DMS153 treated with DMSO at 0.1 percent for 48 hours (cell line): ENCODE measurements around the gene FNDC3A.

Source experiments
- DNase-seq: peaks from one replicate; lab custom pipeline; 2025; ENCODE audit not compliant: unreplicated experiment; lab: John Stamatoyannopoulos, UW

The FNDC3A gene

GRCh38 chr13:48975856-48976575 is at the start of gene FNDC3A:
Gene FNDC3A, plus strand, starts transcription at chr13:48975912. Its CDS starts 30,279 bp downstream, at chr13:49006191.
- peak; percentile 62 for DNase-seq

DNA sequence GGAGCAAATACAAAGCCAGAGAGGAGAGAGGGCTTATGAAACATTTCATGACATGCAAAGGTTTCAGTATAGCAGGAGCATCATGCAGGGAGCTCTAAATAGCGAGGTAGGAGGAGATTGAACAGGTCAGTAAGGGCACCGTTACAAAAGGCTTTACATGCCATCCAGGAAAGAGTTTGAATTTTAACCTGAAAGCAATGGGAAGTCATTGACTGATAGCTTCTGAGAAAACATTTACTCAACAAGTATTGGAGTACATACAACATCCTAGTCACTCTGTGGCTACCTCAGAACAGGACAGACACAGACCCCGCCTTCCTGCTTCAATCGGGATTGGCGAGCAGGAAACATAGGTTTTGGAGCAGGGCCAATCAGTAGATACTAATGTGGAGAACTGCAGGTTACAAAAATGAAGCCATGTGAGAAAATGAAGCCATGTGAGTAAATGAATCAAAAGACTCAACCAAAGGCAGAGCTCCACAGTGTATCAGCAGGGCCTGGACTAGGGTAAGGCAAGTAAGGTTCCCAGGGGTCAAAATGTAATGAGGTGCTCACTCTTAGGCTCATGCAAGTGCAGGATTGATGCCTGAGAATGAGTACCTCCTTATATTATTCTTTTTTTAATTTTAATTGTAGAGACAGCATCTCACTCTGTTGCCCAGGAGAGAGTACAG is 46.8 kb upstream of the FNDC3A start:
- no peak for DNase-seq

DNA sequence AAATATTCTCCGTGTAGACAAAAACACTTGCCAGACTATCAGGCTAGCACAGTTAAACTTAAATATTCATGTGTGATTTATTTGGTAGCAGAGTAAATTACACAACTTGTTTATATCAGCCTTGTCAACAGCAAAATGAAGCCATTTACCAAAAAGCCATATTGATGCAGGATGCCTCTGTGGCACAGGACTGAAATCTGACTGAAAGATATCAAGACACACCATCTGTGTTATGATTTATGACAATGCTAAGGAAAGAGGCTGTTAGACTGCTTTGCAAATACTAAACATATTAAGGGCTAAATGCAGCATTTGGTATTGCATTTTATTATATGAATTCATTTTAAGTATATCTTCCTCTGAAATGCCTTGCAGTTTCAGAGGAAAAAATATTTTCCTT is 44.8 kb upstream of the FNDC3A start:
- no peak for DNase-seq

DNA sequence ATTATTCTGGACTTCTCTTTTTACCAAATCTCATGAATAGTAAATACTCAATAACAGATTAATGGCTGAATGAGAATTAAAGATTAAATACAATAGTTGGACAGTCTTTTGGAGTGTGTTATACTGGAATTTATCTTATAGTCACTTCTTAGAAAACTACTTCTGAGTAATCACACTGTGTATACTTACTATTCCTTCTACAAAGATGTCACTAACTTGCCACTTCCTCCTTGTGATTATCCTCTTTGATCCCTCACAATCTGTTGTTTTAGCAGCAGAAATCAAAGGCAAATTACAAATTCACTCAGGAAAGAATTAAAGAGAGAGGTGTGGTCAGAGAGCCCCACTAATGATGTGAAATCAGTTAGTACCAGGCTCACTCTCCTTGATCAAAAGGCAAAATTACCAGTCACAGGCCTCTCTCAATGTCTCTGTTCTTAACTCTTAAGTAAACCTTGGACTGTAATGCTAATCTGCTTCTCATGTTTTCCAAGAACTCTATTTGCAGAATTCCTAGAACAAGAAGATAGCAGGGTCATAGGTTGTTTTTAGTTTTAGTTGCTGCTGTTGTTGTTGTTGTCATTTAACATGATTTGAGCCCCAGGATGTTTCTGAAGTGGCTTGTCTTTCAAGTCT is 37.3 kb upstream of the FNDC3A start:
- no peak for DNase-seq

- DNase-seq: no peak
Measured at GRCh38 chr13:48939728-48940127, 36.0 kb upstream of the FNDC3A start.

GRCh38 chr13:48942131-48942530 is 33.6 kb upstream of the FNDC3A start:
- no peak for DNase-seq

DNA sequence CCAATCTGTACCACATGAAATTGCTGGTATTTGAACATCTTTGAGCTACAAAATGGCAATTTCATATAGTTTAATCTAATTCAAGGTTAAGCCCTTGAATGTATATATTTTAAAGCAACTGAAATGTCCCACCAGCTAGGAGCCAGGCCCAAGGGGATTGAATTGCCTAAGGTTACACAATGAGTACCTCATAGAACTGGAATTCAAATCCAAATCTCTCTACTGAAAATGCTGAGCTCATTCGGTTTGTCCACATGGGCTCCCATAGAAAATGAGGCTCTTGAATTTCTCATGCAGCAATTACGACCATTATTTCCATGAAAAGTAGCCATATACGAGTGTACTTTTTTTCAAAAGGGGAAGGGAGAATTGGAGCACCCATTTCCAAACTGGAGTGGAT is 31.5 kb upstream of the FNDC3A start:
- no peak for DNase-seq

DNA sequence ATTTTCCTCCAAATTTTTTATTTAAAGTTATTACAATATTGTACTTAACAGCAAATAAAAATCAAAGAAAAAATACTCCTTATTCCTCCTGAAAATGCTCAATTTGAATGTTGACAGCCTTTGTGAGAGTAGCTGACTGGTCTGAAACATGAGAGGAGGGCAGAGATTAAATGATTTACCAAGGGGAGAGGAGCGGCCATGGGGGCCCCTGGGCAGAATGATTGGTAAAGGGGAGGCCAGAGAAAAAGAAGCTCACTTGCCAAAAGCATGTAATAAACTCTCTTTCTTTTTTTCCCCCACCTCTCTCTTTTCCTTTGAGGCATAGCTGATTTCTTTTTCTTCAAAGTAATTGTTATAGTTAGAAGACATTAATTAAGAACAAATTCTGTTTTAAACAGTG is 30.1 kb upstream of the FNDC3A start:
- DNase-seq: no peak

GRCh38 chr13:48946163-48946562 is 29.5 kb upstream of the FNDC3A start:
- no peak for DNase-seq

DNA sequence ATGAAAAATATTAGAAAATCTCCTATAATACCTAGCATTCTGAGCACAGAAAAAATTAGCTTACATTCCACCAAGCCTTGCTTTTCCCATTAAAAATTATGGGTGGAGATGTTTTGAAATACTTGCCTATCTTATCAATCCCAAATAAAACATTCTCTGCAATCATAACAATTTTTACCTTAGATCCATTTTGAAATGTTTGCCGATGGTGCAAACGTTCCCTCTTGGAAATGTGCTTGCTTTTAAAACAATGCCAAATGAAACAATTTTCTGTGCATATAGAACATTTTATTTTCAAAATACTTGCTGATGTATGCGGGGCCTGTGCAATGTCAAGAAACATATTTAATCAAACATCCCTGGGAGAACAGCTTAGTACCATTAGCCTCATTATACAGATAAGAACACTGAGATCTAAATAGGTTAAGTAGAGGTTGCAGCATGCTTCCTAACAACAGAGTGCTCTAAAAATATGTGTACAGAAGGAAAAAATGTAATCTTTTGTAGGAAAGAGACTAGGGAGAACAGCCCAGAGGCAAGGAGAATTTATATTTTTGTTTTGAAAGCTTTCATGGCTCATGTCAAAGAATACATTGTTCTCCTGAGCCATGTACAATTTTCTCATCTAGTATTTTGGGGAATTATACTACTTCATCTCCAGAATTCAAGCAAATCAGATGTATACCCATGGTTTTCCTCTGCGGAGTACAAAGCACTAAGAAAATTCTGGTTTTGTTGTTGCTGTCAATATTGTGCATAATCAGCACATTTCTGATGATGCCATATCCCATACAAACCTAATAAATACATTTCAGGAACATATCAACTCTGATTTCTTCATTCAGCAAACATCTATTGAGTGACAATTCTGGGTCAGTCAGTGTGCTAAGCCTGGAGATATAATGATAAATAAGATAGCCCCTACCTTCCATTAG is 25.9 kb upstream of the FNDC3A start:
- no peak for DNase-seq

DNA sequence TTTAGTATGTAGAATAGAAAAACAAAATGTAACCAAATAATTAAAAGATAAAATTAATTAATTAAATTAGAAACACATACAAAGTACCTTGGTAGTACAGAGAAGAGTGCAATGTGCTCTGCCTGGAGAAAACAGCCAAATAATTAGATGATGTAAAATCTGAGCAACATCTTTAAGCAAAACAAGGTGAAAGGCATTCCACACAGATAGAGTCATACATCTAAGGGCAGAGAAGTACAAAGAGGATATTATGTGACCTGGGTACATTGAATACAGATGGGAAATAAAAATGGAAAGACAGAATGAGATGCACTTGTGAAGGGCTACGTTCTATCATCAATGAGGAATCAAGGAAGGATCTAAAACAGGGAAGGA is 25.2 kb upstream of the FNDC3A start:
- no peak for DNase-seq

DNA sequence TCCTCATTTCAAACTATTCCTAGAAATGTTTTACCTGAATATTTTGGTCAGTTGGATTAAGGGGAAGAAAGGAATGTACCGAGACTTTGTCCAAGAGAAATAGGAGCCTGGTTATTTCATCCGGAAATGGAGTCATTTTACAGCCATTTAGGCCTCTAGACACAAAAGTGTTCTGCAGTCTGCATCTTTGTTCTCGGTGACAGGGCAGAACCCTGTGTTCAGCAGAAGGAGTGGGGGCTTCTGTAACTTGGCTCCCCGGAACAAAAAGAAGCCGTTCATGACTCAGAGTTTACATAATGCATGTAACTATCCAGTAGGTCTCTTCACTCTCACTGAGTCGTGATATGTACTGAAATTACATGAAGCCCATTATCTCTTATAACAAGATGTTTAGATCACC is 21.6 kb upstream of the FNDC3A start:
- DNase-seq: no peak

DNA sequence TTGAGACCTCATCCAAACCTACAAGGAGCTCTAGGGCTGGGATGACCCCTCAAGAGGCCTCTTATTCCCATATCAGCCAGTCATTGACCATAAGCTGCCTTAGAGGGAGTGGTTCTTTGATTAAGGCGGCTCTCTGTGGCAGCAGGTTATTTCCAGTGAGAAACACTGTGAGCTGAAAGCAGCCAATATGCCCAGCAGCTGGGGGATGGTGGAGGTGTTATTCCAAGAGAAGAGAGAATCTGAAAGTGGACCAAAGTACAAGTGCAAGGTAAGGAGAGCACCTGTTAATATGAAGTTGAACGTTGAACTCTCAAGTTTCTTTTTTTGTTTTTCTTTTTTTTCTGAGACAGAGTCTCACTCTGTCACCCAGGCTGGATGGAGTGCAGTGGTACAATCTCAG is 20.2 kb upstream of the FNDC3A start:
- no peak for DNase-seq

DNA sequence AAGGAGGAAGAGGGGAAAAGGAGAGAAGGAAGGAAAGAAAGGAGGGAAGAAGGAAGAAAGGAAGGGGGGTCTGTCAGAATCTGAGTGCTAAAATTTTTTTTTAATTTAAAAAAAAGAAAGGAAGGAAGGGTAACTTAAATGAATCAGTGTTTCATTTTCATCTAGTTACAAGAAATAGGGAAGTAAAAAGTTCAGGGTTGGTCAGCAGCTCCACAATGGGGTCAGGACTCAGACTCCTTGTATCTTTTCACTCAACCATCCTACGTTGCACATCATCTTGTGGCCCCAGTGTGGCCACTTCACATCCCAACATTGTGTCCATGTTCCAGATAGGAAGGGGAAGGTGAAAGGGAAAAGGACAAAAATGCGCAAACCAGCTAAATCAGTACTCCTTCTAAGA is 14.3 kb upstream of the FNDC3A start:
- DNase-seq: no peak

DNA sequence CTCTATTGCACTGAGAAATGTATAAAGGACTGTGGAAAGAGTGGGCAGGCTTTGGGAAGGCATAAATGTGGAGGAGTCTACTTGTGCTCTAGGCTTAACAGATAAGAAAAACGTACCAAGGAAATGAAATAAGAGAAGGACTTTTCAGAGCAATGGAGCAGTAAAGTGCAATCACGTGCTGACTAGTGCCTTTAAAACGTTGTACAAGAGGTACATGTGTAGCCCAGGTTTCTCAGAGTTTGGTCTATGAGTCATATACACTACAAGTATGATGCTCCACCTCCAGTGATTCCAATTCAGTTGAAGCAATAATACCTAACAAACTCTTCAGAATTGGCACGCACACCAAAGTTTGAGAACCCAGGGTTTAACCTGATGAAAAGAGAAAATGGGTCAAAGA is 13.4 kb upstream of the FNDC3A start:
- no peak for DNase-seq

DNA sequence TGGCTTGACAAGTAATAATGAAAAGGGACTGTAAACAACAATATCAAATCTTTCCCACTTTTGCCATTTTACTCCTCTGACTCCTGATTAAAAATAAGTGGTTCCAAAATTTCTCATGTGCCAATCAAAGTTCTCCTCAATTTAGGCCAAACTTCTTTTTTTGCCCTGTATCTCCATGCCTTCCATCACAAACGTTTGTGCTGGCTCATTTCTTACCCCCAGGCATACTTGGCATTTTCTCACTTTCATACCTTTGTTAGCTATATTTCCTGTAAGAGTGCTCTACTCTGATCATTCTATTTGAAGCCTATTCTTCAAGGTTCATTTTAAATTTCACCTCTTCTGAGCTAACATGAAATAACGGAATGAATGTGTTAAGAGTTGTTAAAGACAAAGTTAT is 10.0 kb upstream of the FNDC3A start:
- no peak for DNase-seq

GRCh38 chr13:48969685-48970084 is 6.0 kb upstream of the FNDC3A start:
- DNase-seq: no peak

DNA sequence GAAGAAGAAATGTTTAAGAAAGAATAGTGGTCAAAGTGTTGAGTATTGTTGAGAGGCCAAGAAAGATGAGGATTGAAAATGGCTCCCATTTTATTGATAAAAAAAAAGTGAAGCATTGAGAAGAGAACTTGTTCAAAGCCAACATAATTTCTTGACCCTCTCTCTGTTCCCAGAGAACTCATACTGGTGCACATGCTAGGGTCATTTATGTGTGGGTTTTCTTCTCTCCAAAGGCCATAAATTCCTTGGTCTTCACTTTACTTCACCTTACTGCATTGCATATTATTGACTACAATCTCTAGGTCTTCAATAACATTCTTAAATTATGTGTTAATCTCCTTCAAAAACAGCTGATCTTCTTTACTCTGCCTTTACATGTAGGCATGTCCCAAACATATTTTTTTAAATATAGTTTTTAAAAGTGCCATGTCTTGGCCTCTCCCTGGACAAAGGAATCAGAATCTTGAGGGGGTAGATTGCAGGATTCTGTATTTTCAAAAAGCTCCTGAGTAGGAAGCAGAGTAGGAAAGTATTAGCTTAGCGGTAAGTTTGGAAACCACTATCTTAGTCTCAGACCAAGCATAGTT is 1.8 kb upstream of the FNDC3A start:
- no peak for DNase-seq

DNA sequence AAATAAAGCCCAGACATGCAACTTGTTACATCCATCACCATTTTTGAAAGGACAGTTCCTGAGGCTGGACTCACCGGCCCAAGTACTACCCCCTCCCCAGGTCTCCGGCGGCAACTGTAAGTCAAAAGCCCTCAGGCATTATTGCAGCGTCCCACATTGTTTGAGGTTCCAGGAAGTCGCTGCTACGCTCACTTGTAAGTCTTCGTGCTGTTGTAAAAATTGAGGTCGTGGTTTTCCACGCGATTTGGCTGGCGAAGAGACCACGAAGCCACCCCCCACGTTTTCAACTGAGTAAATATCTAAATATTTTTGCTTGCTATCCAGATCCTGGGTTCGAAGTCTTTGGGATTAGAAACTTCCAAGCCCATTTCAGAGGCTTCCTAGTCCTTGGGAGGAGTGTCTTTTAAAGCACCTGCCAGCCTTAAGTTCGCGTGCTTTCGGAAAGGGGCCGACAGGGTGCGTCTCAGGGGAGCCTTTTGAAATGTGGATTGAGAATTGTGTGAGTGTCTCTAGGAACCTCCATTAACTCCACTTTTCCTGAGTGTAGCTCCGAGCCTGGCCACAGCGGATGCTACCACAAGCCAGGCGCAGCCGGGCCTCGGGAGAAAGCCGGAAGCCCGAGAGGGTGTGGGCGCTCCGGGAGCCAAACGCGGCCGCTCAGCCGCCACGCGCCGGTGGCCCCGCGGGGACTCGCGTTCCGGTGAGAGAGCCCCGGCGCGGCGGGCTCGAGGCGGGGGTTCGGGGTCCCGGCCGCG is 434 bp upstream of the FNDC3A start:
- peak; percentile 57 for DNase-seq

- peak; percentile 62 for DNase-seq
Measured at GRCh38 chr13:48976576-48977285, 1.0 kb downstream of the FNDC3A start.
